SHP77 treated with DMSO at 0.1 percent for 48 hours (cell line): ENCODE data around the gene SPAST.
"Not testable (repeated sequence)": the region's sequence is repeated elsewhere in the genome, so short reads cannot be mapped to it uniquely, and the experiment has no call there.

Experiments used
- DNase-seq: peaks from one replicate; lab custom pipeline; 2025; lab: John Stamatoyannopoulos, UW

SPAST gene, protein sequence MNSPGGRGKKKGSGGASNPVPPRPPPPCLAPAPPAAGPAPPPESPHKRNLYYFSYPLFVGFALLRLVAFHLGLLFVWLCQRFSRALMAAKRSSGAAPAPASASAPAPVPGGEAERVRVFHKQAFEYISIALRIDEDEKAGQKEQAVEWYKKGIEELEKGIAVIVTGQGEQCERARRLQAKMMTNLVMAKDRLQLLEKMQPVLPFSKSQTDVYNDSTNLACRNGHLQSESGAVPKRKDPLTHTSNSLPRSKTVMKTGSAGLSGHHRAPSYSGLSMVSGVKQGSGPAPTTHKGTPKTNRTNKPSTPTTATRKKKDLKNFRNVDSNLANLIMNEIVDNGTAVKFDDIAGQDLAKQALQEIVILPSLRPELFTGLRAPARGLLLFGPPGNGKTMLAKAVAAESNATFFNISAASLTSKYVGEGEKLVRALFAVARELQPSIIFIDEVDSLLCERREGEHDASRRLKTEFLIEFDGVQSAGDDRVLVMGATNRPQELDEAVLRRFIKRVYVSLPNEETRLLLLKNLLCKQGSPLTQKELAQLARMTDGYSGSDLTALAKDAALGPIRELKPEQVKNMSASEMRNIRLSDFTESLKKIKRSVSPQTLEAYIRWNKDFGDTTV

GRCh38 chr2:32063310-32064020, at the start of gene SPAST:
TSS of gene SPAST (plus strand) at chr2:32063556. CDS start at chr2:32063832, 276 bp downstream.
- peak; percentile 97 for DNase-seq

DNA sequence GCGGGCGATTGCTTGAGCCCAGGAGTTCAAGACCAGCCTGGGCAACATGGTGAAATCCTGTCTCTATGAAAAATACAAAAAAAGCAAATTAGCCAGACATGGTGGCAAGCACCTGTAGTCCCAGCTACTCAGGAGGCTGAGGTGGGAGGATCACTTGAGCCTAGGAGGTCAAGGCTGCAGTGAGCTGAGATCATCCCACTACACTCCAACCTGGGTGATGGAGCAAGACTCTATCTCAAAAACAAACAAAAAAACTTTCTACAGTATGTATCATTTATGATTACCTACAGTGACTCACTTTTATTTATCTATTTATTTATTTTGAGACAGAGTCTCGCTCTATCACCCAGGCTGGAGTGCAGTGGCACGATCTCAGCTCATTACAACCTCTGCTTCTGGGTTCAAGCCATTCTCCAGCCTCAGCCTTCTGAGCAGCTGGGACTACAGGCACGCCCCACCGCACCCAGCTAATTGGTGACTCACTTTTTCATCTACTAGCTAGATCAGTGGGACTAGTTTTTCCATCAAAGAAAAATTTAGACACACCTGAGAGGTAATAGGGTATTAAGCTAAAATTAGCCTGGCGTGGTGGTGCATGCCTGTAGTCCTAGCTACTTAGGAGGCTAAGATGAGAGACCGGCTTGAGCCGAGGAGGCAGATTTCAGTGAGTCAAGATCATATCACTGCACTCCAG, 44.4 kb upstream of the SPAST start:
- not testable (repeated sequence) for DNase-seq

GRCh38 chr2:32034198-32034887, 29.0 kb upstream of the SPAST start:
- DNase-seq = not testable (repeated sequence)

DNA sequence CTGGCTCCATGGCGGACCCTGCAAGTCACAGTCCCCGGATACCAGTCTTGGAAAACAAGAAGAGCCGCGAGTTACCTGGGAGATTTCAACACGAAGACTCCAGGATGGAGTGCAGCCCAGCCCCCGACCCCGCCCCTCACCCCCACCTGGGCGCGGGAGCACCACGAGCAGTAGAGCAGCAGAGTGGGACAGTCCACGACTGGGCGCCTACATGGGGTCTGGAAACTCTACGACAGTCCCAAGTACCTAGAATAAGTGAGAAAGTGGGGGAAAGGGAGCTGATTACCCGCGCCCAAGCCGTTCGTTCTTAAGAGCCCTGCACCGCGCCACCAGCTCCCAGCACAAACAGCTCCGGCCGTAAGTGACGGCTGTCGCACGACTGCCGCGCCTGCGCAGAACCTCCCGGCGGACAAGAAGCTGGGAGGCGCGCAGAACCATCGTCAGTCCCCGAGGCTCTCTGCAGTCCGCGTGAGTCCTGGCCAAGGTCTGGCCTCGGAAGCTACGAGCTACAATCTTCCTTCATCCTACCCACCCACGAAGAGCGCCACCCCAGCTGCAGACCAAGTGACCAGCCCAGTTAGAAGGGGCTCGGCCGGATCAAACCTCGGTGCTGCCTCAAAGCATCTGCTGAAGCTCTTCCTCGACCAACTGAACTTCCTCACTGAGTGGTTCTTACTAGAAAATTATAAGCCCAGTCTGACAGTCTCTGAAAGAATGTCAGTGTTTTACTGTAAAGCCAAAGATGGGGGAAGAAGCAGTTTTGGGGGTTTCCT, 23.7 kb upstream of the SPAST start, which contains the start of gene DPY30:
TSS of gene DPY30 (minus strand) at position 359 of the 773 bp plus-strand sequence. CDS start at position 10, 349 bp downstream.
- peak; percentile 60 for DNase-seq

GRCh38 chr2:32043561-32043960, 19.8 kb upstream of the SPAST start:
- DNase-seq = no peak

- no peak for DNase-seq
These were observed 11.4 kb upstream of the SPAST start for GRCh38 chr2:32051836-32052439.

- DNase-seq = not testable (repeated sequence)
These were observed 8.8 kb upstream of the SPAST start for GRCh38 chr2:32054583-32054982.

DNA sequence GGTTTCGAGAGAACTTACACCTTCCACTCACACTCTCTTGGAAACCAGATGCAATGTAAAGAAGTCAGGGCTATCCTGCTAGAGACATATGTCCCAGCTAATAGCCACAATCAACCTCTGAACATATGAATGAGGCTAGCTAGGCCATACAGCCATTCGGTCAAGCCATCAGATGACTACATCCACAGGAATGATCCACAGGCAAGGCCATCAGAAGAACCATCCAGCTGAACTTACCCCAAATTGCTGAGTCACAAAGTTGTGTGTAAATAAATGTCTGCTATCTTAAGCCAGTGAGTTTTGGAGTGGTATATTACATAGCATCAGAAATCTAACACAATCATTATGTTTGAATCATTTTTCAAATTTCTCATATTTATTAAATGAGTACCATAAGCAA, 5.2 kb upstream of the SPAST start:
- DNase-seq = no peak

- no peak for DNase-seq
These were observed 3.1 kb upstream of the SPAST start for GRCh38 chr2:32060266-32060665.

GRCh38 chr2:32061430-32061829, 1.9 kb upstream of the SPAST start:
- DNase-seq = no peak

DNA sequence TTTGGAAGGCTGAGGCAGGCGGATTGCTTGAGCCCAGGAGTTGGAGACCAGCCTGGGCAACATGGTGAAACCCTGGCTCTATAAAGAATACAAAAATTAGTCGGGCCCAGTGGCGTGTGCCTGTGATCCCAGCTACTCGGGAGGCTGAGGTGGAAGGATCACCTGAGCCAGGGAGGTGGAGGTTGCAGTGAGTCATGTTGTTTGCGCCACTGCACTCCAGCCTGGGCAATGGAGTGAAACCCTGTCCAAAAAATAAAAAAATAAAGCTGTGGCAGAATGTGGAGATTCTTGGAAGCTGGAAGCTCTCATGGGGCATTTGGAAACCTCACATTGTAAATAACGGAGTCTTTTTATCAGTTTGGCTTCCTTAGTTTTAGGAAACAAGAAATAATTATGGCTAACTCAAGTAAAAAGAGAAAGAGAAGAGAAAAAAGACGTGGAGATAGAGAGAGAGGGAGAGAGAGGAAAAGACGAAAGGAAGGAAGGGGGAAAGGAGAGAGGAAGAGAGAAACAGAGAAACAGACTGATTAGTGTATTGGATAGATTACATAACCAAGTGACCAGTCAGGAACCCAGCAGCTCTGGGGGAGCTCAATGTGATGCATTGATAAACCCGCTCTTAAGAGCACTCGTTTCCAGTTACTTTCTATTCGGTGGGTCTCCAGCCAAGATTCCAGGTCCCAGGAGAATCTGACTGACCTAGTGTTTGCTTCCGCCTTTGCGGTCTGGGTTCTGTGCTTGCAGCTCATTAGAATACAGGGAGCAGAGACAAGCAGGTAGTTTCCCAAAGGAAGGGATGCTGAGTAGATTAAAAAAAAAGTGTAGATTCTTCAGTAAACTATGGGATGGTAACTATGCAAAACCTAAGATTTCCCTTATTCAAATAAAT, 1.1 kb upstream of the SPAST start:
- DNase-seq = peak; percentile 25

DNA sequence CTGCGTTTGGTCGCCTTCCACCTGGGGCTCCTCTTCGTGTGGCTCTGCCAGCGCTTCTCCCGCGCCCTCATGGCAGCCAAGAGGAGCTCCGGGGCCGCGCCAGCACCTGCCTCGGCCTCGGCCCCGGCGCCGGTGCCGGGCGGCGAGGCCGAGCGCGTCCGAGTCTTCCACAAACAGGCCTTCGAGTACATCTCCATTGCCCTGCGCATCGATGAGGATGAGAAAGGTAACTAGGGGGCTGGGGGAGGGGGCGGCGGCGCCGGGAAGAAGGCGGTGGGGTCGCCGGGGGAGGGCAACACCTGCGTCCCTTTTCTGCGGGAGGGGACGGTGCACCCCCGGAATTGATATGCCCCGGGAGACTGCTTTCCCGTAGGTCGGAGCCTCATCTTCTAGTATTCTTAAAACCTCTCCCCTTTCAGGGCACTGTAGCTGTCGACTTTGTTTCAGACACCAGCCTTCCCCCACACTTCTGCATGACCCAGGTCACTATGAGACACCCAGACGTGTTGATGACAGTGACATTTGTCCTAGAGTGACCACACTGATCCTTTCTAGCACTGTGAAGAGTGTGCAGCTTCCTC, 755 bp downstream of the SPAST start:
- DNase-seq = no peak

GRCh38 chr2:32064713-32065112, 1.4 kb downstream of the SPAST start:
- DNase-seq = no peak

- DNase-seq = no peak
These were observed 4.2 kb downstream of the SPAST start for GRCh38 chr2:32067549-32067948.

DNA sequence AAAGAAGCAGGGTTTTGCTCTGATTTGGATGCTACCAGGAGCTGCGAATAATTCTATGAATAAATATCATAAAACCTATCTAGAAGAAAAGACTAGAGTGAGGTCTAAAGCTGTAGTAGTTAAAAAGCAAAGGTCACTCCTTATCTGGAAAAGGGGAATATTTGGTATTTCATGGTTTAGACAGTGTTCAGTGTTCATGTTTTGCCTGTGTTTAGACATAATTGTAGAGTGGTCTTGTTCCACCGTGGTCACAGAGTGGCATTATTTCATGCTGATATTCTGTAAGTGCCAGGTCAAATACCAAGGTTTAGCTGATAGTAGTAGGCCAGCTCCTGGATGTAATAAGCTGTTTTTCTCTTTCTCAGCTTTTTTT, 10.8 kb downstream of the SPAST start:
- no peak for DNase-seq

DNA sequence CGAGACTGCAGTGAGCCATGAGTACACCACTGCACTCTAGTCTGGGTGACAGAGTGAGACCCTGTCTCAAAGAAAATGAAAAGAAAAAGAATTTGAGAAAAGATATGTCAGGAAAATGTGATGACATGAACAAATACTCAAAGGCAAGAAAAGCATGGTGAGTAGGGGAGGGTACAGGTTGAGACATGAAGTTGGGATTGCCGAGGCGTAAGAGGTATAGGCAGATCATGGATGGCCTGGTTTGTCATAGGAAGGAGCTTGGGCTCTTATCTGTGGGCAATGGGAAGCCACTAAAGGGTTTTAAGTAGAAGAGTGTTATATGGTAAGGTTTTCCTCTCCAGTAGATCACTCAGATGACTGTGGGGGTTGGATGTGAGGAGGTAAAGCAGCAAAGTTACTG, 32.3 kb downstream of the SPAST start:
- no peak for DNase-seq

DNA sequence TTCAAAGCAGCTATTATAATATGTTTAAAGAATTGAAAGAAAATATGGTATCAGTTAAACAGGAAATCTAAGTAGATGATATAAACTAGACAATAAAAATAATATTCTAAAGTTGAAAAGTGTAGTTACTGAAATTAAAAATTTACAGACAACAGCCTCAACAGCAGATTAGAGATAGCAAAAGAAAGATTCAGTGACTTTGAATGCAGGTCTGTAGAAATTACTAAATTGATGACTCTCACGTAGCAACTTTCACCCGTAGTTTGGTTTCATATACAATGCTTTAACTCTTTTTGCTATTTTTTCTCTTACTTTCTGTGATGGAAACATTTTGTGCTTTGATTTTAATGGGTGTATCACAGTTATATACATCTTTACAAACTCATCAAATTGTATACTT, 44.8 kb downstream of the SPAST start:
- DNase-seq = no peak

- DNase-seq = no peak
These were observed 54.7 kb downstream of the SPAST start for GRCh38 chr2:32118055-32118454.

DNA sequence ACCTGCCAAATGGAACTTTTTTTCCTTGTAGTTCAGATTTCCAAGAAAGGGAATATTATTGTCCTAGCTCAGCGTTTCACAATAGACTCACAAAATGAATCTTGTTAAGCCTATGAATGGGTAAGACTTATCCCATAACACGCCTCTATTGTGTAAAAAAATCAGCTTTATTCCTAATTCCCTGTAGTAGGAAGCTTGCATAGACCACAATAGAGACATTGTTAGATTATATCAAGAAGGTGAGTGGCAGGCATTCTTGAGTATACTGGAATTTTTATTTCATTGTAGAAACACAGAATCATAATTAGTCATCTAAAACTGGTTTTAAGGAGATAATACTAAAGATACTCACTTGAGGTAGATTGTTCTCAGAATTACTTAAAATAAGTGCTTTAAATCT, 55.8 kb downstream of the SPAST start:
- DNase-seq = no peak
